Cardiac muscle cell (in vitro differentiated cells and primary cell): ENCODE results near the gene DQX1. TPM values are rescaled to one million over a fixed set of nuclear protein-coding genes. Genes with fewer than 3 reads are reported as not detected.

Source experiments
- DNase-seq, 2 donors: peaks; one replicate each; pipeline versions ENCODE4 v3.0.0 to v3.0.0-alpha.2; 2010 to 2017; ENCODE audit warnings: low read depth in 1 of 2, low spot score in 1 of 2
- H3K27ac ChIP-seq: fragments of 200-600 bp; sonication (generic); 2 replicates; pipeline ENCODE4 v1.5.1; 2016
- H3K27me3 ChIP-seq: fragments of 200-600 bp; sonication (generic); 2 replicates; pipeline ENCODE4 v1.6.0; 2016; ENCODE audit warnings: control low read depth
- H3K36me3 ChIP-seq: fragments of 200-600 bp; sonication (generic); 2 replicates; pipeline ENCODE4 v1.5.1; 2016; ENCODE audit warnings: control low read depth
- H3K4me1 ChIP-seq: fragments of 200-600 bp; sonication (generic); 2 replicates; pipeline ENCODE4 v1.8.1; 2017; ENCODE audit warnings: low read depth, mild to moderate bottlenecking, mixed run types
- H3K4me3 ChIP-seq: fragments of 200-600 bp; sonication (generic); 2 replicates; pipeline ENCODE4 v1.5.1; 2016; ENCODE audit warnings: mild to moderate bottlenecking
- H3K9me3 ChIP-seq: fragments of 200-600 bp; sonication (generic); 2 replicates; pipeline ENCODE4 v1.5.1; 2017; ENCODE audit warnings: low read depth, mild to moderate bottlenecking, control low read depth
- polyA plus RNA-seq: library from polyadenylated mRNA; unstranded; fragments of >200 nt; fragmentation: Nextera tagmentation; extraction: Ambion mirVana; gene quantifications from 2 replicates; pipeline ENCODE4 v1.2.1, GENCODE V29; 2016
- total RNA-seq: library from RNA; depleted of rRNA; stranded (reverse); fragments of >200 nt; gene quantifications from 2 replicates; pipeline ENCODE4 v1.2.3, GENCODE V29; 2016
- TF ChIP-seq, protein P1 (sequence below): IDR thresholded peaks from 2 replicates; pipeline ENCODE4 v1.5.1; 2012; ENCODE audit warnings: low read depth, mild to moderate bottlenecking, low read length

DQX1 gene
- total and polyA plus RNA-seq, 2 experiments from 2014 or later, result 0.67 to 0.98 TPM

DNA sequence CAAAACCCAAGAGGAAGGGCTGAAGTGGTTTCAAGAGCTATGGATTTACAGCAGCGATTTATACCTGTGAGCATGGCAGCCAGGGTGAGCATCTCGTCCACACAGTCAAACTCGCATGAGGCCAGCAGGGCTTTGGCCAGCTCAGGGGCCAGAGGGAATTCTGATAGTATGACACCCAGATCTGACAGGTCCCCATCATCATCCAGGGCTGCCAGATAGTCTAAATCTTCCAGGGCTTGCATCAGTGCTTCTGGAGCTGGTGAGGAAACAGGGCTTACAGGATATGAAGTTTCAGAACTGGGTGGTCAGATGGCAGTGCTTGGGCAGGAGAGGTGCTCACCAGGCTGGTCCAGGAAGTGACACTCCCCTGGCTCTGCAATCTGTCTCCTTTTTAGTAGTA lies 3.5 kb downstream of the DQX1 start:
- no peak for DNase-seq
- Histone ChIP-seq H3K36me3 (peaks cover 10% of the 10 kb centered on the region), H3K4me3 (no peak overlapping the region), H3K4me1 (no peaks in the 10 kb centered on the region), H3K27me3 (peaks cover 68% of the 10 kb centered on the region), H3K9me3 (no peaks in the 10 kb centered on the region), H3K27ac (no peak overlapping the region)
- TF ChIP-seq, protein P1, sequence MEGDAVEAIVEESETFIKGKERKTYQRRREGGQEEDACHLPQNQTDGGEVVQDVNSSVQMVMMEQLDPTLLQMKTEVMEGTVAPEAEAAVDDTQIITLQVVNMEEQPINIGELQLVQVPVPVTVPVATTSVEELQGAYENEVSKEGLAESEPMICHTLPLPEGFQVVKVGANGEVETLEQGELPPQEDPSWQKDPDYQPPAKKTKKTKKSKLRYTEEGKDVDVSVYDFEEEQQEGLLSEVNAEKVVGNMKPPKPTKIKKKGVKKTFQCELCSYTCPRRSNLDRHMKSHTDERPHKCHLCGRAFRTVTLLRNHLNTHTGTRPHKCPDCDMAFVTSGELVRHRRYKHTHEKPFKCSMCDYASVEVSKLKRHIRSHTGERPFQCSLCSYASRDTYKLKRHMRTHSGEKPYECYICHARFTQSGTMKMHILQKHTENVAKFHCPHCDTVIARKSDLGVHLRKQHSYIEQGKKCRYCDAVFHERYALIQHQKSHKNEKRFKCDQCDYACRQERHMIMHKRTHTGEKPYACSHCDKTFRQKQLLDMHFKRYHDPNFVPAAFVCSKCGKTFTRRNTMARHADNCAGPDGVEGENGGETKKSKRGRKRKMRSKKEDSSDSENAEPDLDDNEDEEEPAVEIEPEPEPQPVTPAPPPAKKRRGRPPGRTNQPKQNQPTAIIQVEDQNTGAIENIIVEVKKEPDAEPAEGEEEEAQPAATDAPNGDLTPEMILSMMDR, result no peak

DNA sequence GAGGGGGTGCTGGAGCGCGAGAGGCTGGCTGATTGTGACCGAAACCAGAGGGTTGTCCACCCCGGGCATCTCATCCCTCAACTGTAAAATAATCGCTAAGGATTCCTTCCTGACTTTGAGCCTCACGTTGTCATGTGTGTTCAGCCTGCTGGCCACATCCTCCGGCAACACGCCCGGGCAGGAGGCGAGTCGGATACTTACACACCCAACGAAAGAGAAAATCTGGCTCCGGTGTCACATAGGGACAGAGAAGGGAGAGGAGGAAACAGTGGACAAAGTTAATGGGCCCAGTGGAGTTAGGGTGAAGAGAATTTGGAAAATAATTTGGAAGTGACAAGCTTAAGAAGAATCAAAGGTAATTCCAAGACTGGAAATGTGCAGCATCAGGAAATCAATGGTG lies 9.4 kb downstream of the DQX1 start:
- H3K4me1 ChIP-seq, result no peaks in the 10 kb centered on the region
- DNase-seq, result no peak
- H3K4me3 ChIP-seq, result no peak overlapping the region

DNA sequence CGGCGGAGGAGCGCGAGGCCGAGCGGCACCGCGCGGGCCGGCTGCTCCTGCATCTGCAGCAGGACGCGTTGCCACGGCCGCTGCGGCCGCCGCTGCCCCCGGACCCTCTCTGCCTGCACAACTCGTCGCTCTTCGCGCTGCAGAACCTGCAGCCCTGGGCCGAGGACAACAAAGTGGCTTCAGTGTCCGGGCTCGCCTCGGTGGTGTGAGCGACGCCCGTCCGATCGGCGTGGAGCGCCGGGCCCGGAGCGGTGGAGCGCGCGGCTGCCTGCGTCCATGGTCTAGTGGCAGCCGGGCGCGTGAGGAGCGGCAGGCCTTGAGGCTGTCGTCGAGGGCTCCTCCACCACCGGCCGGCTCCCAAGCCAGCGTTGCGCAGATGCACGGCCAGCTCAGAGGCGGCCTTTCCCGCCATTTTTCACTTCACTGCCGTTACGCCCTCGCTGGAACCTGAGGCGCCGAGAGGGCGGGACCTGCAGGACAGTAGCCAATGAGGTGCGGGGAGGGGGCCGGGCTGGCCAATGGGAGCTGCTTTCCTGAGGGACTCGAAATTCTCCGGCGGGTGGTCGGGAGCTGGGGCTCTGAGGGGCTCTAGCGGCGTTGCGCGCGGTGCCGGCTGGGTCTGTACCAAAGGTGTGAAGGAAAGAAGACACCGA lies 9.9 kb downstream of the DQX1 start:
- Histone ChIP-seq H3K4me1 (no peaks in the 10 kb centered on the region), H3K36me3 (no peaks in the 10 kb centered on the region), H3K9me3 (no peaks in the 10 kb centered on the region), H3K27ac (no peak overlapping the region), H3K27me3 (peaks cover 100% of the 10 kb centered on the region), H3K4me3 (peak overlapping the region; percentile 10)
- TF ChIP-seq, protein P1, result no peak
- peak; percentile 60 to 68 for DNase-seq

More for the DNA sequence above, 9.4 kb downstream of the DQX1 start:
- no peak overlapping the region for H3K27ac ChIP-seq
- TF ChIP-seq, protein P1, result no peak
- no peaks in the 10 kb centered on the region for H3K9me3 ChIP-seq
- H3K36me3 ChIP-seq, result no peaks in the 10 kb centered on the region
- H3K27me3 ChIP-seq, result peaks cover 100% of the 10 kb centered on the region

DNA sequence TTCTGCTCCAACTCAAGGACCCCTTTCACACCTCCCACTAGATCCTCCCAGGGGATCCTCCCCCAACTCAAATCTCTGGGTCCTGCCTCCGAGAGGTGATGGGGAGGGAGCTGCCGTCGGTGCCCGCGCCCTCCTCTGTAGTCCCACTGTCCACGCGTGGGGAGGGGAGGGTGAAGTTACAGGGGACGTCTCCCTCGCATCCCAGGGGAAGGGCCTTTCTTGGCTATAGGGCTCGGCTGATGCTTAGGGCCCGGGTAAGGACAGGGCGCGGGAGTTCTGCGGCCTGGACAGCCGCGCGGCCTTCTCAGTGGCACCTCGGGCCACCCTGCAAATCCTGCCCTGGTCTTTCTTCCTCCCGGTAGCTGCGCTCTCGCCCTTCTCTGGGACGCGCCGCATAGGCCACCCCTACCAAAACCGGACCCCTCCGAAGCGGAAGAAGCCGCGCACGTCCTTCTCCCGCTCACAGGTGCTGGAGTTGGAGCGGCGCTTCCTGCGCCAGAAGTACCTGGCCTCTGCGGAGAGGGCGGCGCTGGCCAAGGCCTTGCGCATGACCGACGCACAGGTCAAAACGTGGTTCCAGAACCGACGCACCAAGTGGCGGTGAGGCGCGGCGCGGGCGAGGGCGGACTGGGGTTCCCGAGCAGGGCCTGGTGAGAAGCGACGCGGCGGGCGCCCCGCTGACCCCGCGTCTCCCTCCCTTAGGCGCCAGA lies 10.6 kb downstream of the DQX1 start:
- Histone ChIP-seq H3K4me3 (peak overlapping the region; percentile 10), H3K4me1 (no peaks in the 10 kb centered on the region), H3K36me3 (no peaks in the 10 kb centered on the region), H3K9me3 (no peaks in the 10 kb centered on the region), H3K27ac (no peak overlapping the region), H3K27me3 (peaks cover 100% of the 10 kb centered on the region)
- TF ChIP-seq, protein P1, result no peak
- peak in 1 of 2 donors; percentile 10 for DNase-seq

DNA sequence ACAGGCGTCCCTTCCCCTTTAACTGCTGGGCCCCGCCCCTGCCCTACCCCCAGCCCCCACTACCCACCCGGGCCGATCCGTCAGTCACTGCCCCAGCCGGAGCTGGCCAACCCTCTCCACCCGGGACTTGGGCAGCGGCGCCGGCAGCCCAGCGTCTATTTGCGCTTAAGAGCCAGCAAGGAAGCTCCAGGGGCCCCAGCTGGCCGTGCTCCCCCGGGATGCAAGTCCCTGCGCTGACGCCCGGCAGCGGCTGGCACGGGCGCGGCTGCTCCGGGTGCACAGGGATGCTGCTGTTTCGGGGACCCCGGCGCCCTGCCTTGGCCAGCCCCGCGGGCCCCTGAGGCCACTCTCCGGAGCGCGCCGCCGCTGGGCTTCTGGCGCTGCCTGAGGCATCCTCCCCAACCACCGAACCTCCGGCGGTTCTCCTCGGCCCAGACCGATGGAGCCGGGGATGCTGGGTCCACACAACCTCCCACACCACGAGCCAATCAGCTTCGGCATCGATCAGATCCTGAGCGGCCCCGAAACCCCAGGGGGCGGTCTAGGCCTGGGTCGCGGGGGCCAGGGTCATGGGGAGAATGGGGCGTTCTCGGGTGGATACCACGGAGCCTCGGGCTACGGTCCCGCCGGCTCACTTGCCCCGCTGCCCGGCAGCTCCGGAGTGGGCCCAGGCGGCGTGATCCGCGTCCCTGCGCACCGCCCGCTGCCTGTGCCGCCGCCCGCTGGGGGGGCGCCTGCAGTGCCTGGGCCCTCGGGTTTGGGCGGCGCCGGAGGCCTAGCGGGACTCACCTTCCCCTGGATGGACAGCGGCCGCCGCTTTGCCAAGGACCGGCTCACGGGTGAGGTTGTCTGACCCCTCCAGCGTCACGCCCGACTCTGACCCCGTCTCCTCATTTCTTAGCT lies 11.4 kb downstream of the DQX1 start, which contains the start of gene TLX2:
Gene TLX2 (plus strand): TSS at position 83 of the 903 bp plus-strand sequence. CDS start 357 bp downstream, at position 440.
- Histone ChIP-seq H3K4me1 (no peaks in the 10 kb centered on the region), H3K4me3 (peak within 1 kb of the TSS; percentile 2), H3K36me3 (no peaks in the 10 kb centered on the region), H3K27ac (no peak within 1 kb of the TSS), H3K27me3 (peaks cover 100% of the 10 kb centered on the region), H3K9me3 (no peaks in the 10 kb centered on the region)
- peak in 1 of 2 donors; percentile 25 for DNase-seq
- TF ChIP-seq, protein P1, result no peak
